ENCODE data around the gene AGXT. TPM values are rescaled to one million over a fixed set of nuclear protein-coding genes. Genes with fewer than 3 reads are reported as not detected.
A peak's percentile ranks its signal among the peaks of the same experiment; 100 is the strongest.

AGXT gene
- not detected for total RNA-seq (ENCODE audit: unreplicated experiment)
- long read RNA-seq: 0 reads

DNA sequence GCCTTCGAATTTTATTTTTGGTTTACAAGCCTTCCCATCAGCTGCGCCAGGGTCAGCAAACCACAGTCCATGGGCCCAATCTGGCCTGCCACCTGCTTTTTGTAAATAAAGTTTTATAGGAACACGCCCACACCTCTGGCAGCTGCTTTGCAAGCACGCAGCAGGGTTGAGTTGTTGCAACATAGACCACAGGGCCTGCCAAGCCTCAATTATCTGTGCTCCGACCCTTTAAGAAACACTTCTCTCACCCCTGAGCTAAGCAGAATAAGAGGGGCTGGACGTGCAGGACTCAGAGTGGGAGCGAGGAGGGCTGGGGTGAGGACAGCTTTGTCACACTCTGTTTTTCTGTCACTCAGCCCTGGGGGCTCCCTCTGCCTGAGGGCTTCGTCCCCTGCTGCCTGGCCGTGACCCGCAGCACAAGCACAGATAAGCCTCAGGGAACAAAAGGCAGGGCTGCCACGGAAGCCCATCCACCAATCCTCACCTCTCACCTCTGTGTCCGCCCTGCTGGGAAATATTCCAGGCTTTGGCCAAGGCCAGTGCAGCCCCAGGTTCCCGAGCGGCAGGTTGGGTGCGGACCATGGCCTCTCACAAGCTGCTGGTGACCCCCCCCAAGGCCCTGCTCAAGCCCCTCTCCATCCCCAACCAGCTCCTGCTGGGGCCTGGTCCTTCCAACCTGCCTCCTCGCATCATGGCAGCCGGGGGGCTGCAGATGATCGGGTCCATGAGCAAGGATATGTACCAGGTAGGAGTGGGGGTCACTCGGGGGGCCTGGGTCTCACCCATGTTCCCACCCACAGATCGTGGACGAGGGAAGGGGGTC lies at the start of gene AGXT:
TSS of gene AGXT (plus strand) at position 539 of the 823 bp plus-strand sequence. CDS start at position 581, 42 bp downstream.
- peaks cover 5% of the 10 kb centered on the region for H3K27me3 Mint-ChIP-seq (ENCODE audit: unreplicated experiment)
- DNase-seq (ENCODE audit: low spot score): no peak
- H3K4me3 Mint-ChIP-seq (ENCODE audit: unreplicated experiment): no peak within 1 kb of the TSS
- H3K9me3 Mint-ChIP-seq (ENCODE audit: unreplicated experiment): no peaks in the 10 kb centered on the region
- peak within 1 kb of the TSS; percentile 70 for H3K27ac Mint-ChIP-seq (ENCODE audit: unreplicated experiment)
- H3K4me1 Mint-ChIP-seq (ENCODE audit: unreplicated experiment): no peaks in the 10 kb centered on the region
- H3K36me3 Mint-ChIP-seq (ENCODE audit: low read depth, unreplicated experiment): no peaks in the 10 kb centered on the region
- TF ChIP-seq, protein P1, sequence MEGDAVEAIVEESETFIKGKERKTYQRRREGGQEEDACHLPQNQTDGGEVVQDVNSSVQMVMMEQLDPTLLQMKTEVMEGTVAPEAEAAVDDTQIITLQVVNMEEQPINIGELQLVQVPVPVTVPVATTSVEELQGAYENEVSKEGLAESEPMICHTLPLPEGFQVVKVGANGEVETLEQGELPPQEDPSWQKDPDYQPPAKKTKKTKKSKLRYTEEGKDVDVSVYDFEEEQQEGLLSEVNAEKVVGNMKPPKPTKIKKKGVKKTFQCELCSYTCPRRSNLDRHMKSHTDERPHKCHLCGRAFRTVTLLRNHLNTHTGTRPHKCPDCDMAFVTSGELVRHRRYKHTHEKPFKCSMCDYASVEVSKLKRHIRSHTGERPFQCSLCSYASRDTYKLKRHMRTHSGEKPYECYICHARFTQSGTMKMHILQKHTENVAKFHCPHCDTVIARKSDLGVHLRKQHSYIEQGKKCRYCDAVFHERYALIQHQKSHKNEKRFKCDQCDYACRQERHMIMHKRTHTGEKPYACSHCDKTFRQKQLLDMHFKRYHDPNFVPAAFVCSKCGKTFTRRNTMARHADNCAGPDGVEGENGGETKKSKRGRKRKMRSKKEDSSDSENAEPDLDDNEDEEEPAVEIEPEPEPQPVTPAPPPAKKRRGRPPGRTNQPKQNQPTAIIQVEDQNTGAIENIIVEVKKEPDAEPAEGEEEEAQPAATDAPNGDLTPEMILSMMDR (IDR thresholded peaks at IDR 0.05; ENCODE audit: unreplicated experiment): no peak

DNA sequence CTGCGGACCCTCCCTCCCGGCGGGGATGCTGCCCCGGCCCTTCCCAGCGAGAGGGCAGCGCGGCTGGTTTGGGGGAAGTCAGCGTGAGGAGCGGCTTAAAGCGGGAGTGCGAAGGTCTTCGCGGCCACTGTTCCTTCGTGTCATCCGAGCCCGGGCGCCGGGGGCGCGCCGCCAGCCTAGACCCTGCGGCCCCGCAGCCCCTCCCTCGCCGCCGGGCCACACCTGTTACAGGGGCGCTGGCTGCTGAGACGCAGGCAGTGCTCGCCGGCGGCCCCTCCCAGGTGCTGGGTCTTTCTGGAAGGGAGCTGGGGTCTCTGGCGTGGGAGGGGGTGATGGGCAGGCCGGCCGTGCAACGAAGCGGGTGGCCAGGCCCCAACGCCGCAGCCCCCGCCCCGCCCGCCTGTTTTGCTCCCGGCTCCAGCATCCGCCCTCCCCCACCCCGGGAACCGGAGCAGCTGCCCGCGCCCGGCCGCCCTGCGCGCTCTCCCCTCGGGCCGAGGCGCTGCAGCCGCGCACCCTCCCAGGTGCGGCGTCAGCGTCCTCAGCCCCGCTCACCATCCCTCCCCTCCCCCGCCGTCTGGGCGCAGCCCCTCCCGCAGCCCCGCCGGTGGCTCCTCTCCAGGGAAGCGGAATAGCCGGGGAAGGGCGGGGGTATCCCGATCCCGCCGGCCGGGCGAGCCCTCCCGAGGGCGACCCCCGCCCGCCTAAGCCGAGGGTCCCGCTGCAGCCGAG lies 49.3 kb upstream of the AGXT start:
- Mint-ChIP-seq H3K4me3 (ENCODE audit: unreplicated experiment) (peak overlapping the region; percentile 81), H3K36me3 (ENCODE audit: low read depth, unreplicated experiment) (peaks cover 2% of the 10 kb centered on the region), H3K4me1 (ENCODE audit: unreplicated experiment) (peaks cover 14% of the 10 kb centered on the region), H3K27ac (ENCODE audit: unreplicated experiment) (no peak overlapping the region), H3K9me3 (ENCODE audit: unreplicated experiment) (peaks cover 1% of the 10 kb centered on the region), H3K27me3 (ENCODE audit: unreplicated experiment) (peaks cover 21% of the 10 kb centered on the region)
- TF ChIP-seq, protein P1 (IDR thresholded peaks at IDR 0.05; ENCODE audit: unreplicated experiment): no peak
- DNase-seq (ENCODE audit: low spot score): no peak

DNA sequence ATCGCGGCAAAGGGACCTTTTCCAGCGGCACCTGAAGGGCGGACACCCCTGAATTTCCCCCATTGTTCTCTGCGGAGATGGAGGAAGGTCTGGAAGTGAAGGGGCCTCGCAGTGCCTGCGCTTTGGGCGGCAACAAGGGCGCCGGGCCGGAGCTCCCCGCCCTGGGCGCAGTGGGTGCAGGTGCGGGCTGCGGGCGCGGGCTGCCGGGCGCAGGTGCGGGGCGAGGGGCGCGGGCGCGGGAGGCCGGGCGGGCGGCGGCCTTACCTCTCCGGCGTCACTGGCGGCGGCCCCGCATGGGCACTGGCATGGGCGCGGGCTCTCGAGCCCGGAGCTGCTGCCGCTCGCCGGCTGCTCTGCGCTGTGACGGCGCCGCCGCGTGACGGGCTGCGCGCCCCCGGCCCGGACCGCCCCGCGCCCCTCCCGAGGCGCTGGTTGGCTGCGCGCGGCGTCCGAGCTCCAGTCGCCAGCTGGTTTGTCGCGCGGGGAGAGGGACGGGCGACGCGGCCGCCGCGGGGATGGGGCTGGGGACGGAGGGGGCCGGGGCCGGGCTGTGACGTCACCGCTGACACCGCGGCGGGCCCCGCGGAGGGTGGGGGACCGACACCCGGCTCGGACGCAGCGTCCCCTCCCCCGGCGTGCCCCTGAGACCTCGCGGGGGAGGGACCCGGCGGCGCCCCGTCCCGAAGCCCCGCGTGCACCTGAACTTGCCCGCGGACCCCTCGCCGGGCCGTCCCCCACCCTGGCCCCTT lies 48.6 kb upstream of the AGXT start, which contains the start of gene KIF1A:
TSS of gene KIF1A (minus strand) at position 362 of the 749 bp plus-strand sequence. CDS start 22,467 bp downstream, outside the sequence.
- peaks cover 14% of the 10 kb centered on the region for H3K4me1 Mint-ChIP-seq (ENCODE audit: unreplicated experiment)

DNA sequence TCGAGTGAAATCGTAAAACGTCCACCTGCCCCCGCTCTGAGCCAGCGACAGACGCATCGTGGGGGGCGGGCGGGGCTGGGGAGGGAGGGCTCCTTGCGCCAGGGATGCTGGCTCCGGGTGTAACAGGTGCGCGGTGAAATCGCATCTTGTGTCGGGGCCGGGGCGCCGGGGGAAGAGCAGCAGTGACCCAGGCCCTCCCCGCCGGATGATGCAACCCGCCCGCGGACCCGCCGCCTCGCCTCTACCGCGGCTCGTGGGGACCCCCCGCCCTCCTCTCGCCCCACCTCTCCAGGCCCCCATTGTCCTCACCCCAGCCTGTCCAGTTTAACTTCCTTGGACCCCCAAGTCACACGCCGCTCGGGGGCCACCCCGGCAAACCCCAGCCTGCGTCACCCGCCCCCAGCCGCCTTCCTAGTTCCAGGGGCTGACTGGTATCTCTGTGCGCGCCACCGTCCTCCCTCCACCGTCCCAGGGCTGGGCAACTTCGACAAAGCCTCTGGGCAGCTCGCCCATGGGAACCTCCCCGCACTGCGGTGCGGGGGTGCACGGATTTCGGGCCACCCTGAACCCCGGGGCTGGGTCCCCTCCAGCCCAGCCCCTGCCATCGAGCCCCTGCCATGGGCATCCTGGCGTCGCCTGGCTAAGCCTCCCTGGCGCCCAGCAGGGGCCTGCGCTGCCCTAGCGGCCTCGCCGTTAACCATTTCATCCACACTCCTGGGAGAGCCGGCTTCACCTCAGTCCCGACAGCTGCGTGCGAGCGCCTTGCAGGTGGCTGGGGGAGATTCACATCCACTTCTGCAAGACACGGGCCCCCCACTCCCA lies 47.8 kb upstream of the AGXT start:
- Mint-ChIP-seq H3K36me3 (ENCODE audit: low read depth, unreplicated experiment) (no peaks in the 10 kb centered on the region), H3K4me3 (ENCODE audit: unreplicated experiment) (peak overlapping the region; percentile 84), H3K27ac (ENCODE audit: unreplicated experiment) (no peak overlapping the region), H3K9me3 (ENCODE audit: unreplicated experiment) (no peaks in the 10 kb centered on the region), H3K27me3 (ENCODE audit: unreplicated experiment) (peaks cover 25% of the 10 kb centered on the region), H3K4me1 (ENCODE audit: unreplicated experiment) (peaks cover 14% of the 10 kb centered on the region)
- TF ChIP-seq, protein P1 (IDR thresholded peaks at IDR 0.05; ENCODE audit: unreplicated experiment): no peak
- peak; percentile 51 for DNase-seq (ENCODE audit: low spot score)

More for the DNA sequence above, 48.6 kb upstream of the AGXT start, which contains the start of gene KIF1A:
- DNase-seq (ENCODE audit: low spot score): peak; percentile 62
- TF ChIP-seq, protein P1 (IDR thresholded peaks at IDR 0.05; ENCODE audit: unreplicated experiment): no peak
- Mint-ChIP-seq H3K36me3 (ENCODE audit: low read depth, unreplicated experiment) (no peaks in the 10 kb centered on the region), H3K27ac (ENCODE audit: unreplicated experiment) (no peak within 1 kb of the TSS), H3K9me3 (ENCODE audit: unreplicated experiment) (no peaks in the 10 kb centered on the region), H3K4me3 (ENCODE audit: unreplicated experiment) (peak within 1 kb of the TSS; percentile 84), H3K27me3 (ENCODE audit: unreplicated experiment) (peaks cover 24% of the 10 kb centered on the region)
